HG03039 (cell line): ENCODE results near the gene FBXW8.

Experiments used
- ATAC-seq: cut with Tn5 transposase; IDR thresholded peaks from one replicate; pipeline ENCODE4 v1.9.1; 2021; ENCODE audit warnings: mild to moderate bottlenecking, moderate library complexity; ENCODE audit not compliant: unreplicated experiment

The FBXW8 gene

DNA sequence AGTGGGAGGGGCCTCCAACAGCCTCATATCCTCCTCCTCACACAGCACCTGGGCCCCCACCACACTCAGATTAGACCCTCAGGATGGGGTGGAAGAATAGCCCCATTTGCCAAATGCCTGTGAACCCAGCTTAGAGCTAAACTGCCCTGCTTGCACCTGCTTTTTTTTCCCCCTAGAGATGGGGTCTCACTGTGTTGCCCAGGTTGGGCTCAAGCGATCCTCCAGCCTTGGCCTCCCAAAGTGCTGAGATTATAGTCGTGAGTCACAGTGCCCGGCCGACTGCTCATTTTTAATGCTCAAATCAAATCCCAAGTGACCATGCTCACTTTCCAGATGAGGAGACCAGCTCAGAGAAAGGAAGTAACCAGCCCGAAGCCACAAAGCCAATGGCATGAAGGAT, 161.4 kb downstream of the FBXW8 start:
- ATAC-seq, result no peak

DNA sequence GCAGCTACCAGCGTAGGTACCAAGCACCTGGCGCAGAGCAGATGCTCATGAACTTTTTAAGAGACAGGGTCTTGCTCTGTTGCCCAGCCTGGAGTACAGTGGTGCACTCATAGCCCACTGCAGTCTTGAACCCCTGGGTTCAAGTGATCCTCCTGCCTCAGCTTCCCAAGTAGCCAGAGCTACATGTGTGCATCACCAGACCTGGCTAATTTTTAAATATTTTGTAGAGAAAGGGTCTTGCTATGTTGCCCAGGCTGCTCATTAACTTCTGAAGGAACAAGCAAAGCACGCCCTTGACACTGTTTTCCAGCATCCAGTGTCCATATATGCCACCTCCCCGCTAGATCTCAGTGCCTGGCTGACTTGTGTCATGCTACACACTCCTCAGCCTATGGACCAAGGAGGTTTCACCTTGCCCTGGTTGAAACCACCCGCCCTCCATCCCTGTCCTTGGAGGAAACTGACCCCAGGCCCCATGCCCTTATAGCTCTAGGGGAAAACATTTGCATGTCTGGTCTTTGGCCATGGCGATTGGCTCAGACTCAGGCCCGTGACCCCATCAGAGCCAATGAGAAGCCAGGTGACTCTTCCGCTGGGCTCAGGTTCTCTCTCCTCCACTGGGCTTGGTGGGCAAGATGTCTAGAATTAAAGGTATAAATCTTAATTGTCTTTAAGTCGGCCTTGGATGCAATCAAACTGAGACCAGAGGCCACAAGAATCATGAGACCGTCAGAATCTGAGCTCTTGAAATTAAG, 162.2 kb downstream of the FBXW8 start:
- no peak for ATAC-seq

DNA sequence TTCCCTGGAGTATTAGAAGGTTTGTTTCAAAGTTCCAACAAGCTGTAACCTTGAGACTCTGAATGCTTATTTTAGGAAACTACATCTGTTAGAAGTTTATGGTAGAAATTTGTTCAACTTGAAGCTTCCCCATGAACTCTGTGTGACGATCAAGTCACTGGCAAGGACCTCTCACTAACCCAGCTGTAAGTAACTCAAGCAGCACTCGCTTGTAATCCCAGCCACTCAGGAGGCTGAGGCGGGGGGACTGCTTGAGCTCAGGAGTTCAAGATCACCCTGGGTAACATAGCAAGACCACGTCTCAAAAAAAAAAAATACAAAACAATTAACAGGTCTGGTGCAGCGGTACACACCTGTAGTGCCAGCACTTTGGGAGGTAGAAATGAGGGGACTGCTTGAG, 162.9 kb downstream of the FBXW8 start:
- no peak for ATAC-seq

DNA sequence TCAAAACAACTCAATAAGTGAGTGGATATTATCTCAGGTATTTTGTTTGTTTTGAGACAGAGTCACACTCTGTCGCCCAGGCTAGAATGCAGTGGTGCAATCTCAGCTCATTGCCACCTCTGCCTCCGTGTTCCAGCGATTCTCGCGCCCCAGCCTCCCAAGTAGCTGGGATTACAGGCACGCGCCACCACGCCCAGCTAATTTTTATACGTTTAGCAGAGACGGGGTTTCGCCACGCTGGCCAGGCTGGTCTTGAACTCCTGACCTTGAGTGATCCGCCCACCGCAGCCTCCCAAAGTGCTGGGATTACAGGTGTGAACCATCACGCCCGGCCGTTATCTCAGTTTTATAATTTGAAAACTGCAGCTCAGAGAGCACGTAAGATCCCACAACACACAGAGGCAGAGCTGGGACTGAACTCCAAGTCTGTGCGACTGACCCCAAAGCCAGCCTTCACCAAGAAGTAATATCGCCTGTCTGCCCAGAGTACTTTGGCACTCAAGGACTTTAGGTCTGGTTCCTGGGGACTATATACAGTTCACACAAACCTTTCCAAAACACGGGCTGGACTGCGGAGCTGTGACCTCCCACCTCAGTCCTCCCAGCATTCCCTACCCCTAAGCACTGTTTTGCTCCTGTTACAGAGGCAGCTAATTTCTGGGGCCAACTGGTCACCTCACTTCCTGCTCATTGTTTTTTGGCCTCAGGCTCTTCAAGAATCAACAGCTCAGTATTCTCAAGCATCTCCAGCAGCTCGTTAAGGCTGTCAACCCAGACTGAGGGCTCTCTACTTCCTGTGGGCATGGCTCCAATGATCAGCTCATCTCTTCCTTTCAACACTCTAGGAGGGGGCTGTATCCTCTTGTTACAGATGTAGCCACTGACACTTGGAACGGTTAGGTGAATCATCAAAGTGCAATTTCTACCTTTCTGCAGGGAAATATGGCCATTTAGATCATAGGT, 165.9 kb downstream of the FBXW8 start:
- ATAC-seq, result no peak

DNA sequence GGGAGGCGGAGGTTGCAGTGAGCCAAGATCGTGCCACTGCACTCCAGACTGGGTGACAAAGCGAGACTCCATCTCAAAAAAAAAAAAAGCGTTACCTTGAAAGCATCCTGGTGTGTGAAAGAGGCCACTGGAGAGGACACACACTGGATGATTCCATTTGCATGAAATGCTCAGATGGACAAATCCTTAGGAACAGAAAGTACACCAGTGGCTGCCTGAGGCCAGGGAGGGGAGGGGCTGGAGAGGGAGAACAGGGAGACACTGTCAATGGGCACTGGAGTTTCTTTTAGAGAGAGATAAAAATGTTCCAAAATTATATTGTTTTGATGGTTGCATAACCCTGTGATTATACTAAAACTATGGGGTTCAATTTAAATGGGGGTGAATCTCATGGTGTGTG, 168.7 kb downstream of the FBXW8 start:
- no peak for ATAC-seq

DNA sequence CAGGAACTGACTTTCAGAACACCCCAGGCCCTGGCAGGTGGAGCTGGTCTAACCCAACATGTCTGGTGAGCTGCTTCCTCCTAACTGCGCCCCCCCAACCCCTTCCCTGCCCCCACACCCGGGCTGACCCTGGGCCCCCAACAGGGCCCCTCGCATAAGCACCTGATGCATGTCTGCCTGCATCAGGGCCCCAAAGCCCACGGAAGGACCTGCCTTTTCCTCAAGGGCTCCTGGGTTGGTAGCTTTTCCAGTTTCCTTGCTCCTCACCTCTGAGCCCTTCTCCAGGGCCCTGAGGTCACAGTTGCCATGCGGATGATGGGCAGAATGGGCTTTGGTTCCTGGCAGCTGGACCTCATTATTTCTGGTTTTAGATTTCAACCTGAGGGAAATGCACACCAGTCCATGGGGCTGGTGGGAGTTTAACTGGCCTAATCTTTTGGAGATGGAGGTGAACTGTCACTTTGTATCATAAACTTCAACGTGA, 170.0 kb downstream of the FBXW8 start:
- no peak for ATAC-seq
